HCEC 1CT (cell line): Measurements from ENCODE around the gene LRRC27.
"Not testable (repeated sequence)": the region's sequence is repeated elsewhere in the genome, so short reads cannot be mapped to it uniquely, and the experiment has no call there.

Source experiments
- DNase-seq: peaks from one replicate; pipeline ENCODE4 v3.0.0-alpha.2; 2017

The LRRC27 gene

GRCh38 chr10:132331601-132332432 lies at the start of gene LRRC27:
TSS of gene LRRC27 (plus strand) at chr10:132332193. CDS start at chr10:132333525, 1,332 bp downstream.
- peak; percentile 95 for DNase-seq

GRCh38 chr10:132282667-132283603 lies 49.1 kb upstream of the LRRC27 start:
- no peak for DNase-seq

GRCh38 chr10:132283604-132284382 lies 48.2 kb upstream of the LRRC27 start:
- DNase-seq, result no peak

- DNase-seq, result no peak
Observed at GRCh38 chr10:132289439-132289838, 42.6 kb upstream of the LRRC27 start.

GRCh38 chr10:132290631-132291030 lies 41.4 kb upstream of the LRRC27 start:
- DNase-seq, result no peak

GRCh38 chr10:132291826-132292225 lies 40.2 kb upstream of the LRRC27 start:
- no peak for DNase-seq

- DNase-seq, result no peak
Observed at GRCh38 chr10:132292287-132293200, 39.4 kb upstream of the LRRC27 start.

- no peak for DNase-seq
Observed at GRCh38 chr10:132293201-132293812, 38.7 kb upstream of the LRRC27 start.

GRCh38 chr10:132293813-132294520 lies 38.0 kb upstream of the LRRC27 start:
- DNase-seq, result no peak

- DNase-seq, result no peak
Observed at GRCh38 chr10:132294561-132295318, 37.3 kb upstream of the LRRC27 start.

- DNase-seq, result not testable (repeated sequence)
Observed at GRCh38 chr10:132295481-132295880, 36.5 kb upstream of the LRRC27 start.

- no peak for DNase-seq
Observed at GRCh38 chr10:132296666-132297443, 35.1 kb upstream of the LRRC27 start.

GRCh38 chr10:132297526-132297925 lies 34.5 kb upstream of the LRRC27 start:
- DNase-seq, result no peak

- no peak for DNase-seq
Observed at GRCh38 chr10:132298038-132298881, 33.7 kb upstream of the LRRC27 start.

GRCh38 chr10:132299371-132300336 lies 32.3 kb upstream of the LRRC27 start:
- no peak for DNase-seq

GRCh38 chr10:132300582-132300981 lies 31.4 kb upstream of the LRRC27 start:
- DNase-seq, result no peak
